Smooth muscle cell (in vitro differentiated cells): ENCODE data around the gene SSTR5. TPM values are rescaled to one million over a fixed set of nuclear protein-coding genes. Genes with fewer than 3 reads are reported as not detected.

Source experiments
- DNase-seq: peaks from one replicate; lab custom pipeline; 2025; ENCODE audit not compliant: unreplicated experiment; lab: John Stamatoyannopoulos, UW
- H2AFZ ChIP-seq: fragments of 200-600 bp; sonication (generic); 2 replicates; pipeline ENCODE4 v1.6.0; 2016; ENCODE audit warnings: antibody characterized with exemption, low read depth, mild to moderate bottlenecking
- H3F3A ChIP-seq: fragments of 200-600 bp; sonication (generic); 2 replicates; pipeline ENCODE4 v1.6.0; 2017; ENCODE audit warnings: antibody characterized with exemption, low read depth
- H3K27ac ChIP-seq: fragments of 200-600 bp; sonication (generic); 2 replicates; pipeline ENCODE4 v1.5.1; 2016; ENCODE audit warnings: low read depth, mild to moderate bottlenecking
- H3K27me3 ChIP-seq: fragments of 200-600 bp; sonication (generic); 2 replicates; pipeline ENCODE4 v1.6.1; 2016; ENCODE audit warnings: low read depth, mild to moderate bottlenecking
- H3K36me3 ChIP-seq: fragments of 200-600 bp; sonication (generic); 2 replicates; pipeline ENCODE4 v1.5.1; 2016; ENCODE audit warnings: low read depth
- H3K4me1 ChIP-seq: fragments of 200-600 bp; sonication (generic); 2 replicates; pipeline ENCODE4 v1.5.1; 2016; ENCODE audit warnings: low read depth
- H3K4me2 ChIP-seq: fragments of 200-600 bp; sonication (generic); 2 replicates; pipeline ENCODE4 v1.6.0; 2016; ENCODE audit warnings: mild to moderate bottlenecking
- H3K4me3 ChIP-seq: fragments of 200-600 bp; sonication (generic); 2 replicates; pipeline ENCODE4 v1.5.1; 2016; ENCODE audit warnings: mild to moderate bottlenecking
- H3K79me2 ChIP-seq: fragments of 200-600 bp; sonication (generic); 2 replicates; pipeline ENCODE4 v1.6.0; 2016; ENCODE audit warnings: low read depth, mild to moderate bottlenecking
- H3K9ac ChIP-seq: fragments of 200-600 bp; sonication (generic); 2 replicates; pipeline ENCODE4 v1.6.0; 2016; ENCODE audit warnings: low read depth
- H3K9me3 ChIP-seq: fragments of 200-600 bp; sonication (generic); replicated peaks from 2 replicates; pipeline ENCODE4 v1.5.1; 2016; ENCODE audit warnings: low read depth
- H4K20me1 ChIP-seq: fragments of 200-600 bp; sonication (generic); 2 replicates; pipeline ENCODE4 v1.6.0; 2016; ENCODE audit warnings: low read depth
- WGBS: methylation state at CpG from one replicate; pipeline ENCODE4 v1.1.7; 2016; ENCODE audit warnings: low lambda C conversion rate; 5-methylcytosine and 5-hydroxymethylcytosine counted together
- polyA plus RNA-seq: library from polyadenylated mRNA; unstranded; fragments of >200 nt; fragmentation: Nextera tagmentation; extraction: Ambion mirVana; gene quantifications from 2 replicates; pipeline ENCODE4 v1.2.1, GENCODE V29; 2016
- total RNA-seq: library from RNA; depleted of rRNA; stranded (reverse); fragments of >200 nt; gene quantifications from 2 replicates; pipeline ENCODE4 v1.2.3, GENCODE V29; 2014
- TF ChIP-seq, protein P1 (sequence below): fragments of 200-600 bp; sonication (generic); IDR thresholded peaks from 2 replicates; pipeline ENCODE4 v1.5.1; 2017; ENCODE audit warnings: borderline replicate concordance, mild to moderate bottlenecking, antibody characterized with exemption; ENCODE audit not compliant: insufficient read depth, poor library complexity, severe bottlenecking

Gene SSTR5
- total and polyA plus RNA-seq, 2 experiments from 2014 or later: not detected

DNA sequence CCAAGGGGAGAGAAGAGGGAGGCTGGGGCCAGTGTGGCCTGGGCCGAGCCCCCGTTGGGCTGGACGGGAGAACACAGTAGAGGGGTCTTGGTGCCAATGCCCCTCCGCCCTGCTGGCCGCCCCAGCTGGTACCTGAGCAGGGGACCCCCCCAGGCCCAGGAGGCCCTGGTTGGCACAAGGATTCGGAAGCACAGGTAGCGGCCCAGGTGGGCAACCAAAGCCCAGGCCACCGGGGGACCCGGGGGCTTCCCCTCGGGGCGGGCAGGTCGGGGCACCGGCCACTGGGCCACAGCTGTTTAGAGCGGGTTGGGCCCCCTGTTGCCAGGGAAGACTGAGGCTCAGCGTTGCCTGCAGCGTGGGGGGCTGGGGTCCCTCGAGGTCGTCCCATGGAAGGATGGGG, 51.7 kb downstream of the SSTR5 start:
- no peaks in the 10 kb centered on the region for H3K36me3 ChIP-seq
- no peak overlapping the region for H3K9ac ChIP-seq
- no peaks in the 10 kb centered on the region for H4K20me1 ChIP-seq
- 95% methylated on average over 16 of the region's 18 CpGs for WGBS
- H3F3A ChIP-seq: no peaks in the 10 kb centered on the region
- H3K27ac ChIP-seq: no peak overlapping the region
- no peak overlapping the region for H3K4me2 ChIP-seq
- DNase-seq: no peak
- H3K27me3 ChIP-seq: no peaks in the 10 kb centered on the region
- H3K79me2 ChIP-seq: no peaks in the 10 kb centered on the region
- TF ChIP-seq, protein P1, sequence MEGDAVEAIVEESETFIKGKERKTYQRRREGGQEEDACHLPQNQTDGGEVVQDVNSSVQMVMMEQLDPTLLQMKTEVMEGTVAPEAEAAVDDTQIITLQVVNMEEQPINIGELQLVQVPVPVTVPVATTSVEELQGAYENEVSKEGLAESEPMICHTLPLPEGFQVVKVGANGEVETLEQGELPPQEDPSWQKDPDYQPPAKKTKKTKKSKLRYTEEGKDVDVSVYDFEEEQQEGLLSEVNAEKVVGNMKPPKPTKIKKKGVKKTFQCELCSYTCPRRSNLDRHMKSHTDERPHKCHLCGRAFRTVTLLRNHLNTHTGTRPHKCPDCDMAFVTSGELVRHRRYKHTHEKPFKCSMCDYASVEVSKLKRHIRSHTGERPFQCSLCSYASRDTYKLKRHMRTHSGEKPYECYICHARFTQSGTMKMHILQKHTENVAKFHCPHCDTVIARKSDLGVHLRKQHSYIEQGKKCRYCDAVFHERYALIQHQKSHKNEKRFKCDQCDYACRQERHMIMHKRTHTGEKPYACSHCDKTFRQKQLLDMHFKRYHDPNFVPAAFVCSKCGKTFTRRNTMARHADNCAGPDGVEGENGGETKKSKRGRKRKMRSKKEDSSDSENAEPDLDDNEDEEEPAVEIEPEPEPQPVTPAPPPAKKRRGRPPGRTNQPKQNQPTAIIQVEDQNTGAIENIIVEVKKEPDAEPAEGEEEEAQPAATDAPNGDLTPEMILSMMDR: no peak
- H3K9me3 ChIP-seq: no peaks in the 10 kb centered on the region
- no peak overlapping the region for H3K4me3 ChIP-seq
- no peak overlapping the region for H2AFZ ChIP-seq
- no peaks in the 10 kb centered on the region for H3K4me1 ChIP-seq

DNA sequence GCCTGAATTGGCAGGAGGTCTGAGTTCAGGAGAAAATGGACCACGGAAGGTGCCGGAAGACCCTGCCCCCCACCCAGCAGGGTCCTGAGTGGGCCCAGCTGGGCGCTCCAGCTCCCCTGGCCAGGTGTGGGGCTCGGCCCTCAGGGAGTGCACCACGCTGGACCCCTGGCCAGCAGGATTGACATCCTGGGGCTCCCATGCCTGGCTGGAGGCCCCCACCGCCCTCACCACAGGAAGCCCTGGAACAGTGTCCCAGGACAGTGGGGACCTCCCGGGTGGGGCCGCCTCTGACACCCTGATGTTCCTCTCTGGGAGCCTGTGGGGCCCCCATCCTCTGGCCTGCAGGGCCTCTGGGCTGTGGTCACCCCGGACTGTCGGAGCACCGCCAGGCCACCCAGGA, 52.2 kb downstream of the SSTR5 start:
- Histone ChIP-seq H3K27me3 (no peaks in the 10 kb centered on the region), H4K20me1 (no peaks in the 10 kb centered on the region), H3K9me3 (no peaks in the 10 kb centered on the region), H3K4me1 (no peaks in the 10 kb centered on the region), H2AFZ (no peak overlapping the region), H3K4me2 (no peak overlapping the region), H3K36me3 (no peaks in the 10 kb centered on the region), H3K27ac (no peak overlapping the region), H3K4me3 (no peak overlapping the region), H3F3A (no peaks in the 10 kb centered on the region), H3K9ac (no peak overlapping the region), H3K79me2 (no peaks in the 10 kb centered on the region)
- TF ChIP-seq, protein P1: no peak
- 92% methylated on average over 11 of the region's 11 CpGs for WGBS
- DNase-seq: no peak

DNA sequence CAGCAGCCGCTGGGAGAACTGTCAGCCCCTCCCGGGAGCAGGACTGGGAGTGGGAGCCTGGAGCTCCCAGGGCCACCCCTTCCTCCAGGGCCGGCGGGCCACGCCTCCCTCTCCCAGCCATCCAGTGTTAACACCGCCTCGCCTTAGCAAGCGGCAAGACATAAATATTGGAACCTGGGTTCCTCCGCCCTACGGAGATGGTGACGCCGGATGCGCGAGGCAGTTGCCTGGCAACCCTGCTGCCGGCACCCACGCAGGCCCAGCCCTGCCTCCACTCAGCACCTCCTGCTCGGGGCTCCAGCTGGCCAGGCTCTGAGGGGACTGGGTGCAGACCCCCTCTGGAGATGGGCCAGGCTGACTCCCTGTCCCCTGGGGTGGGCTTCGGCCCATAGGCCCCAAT, 52.9 kb downstream of the SSTR5 start:
- Histone ChIP-seq H3F3A (no peaks in the 10 kb centered on the region), H3K4me3 (no peak overlapping the region), H4K20me1 (no peaks in the 10 kb centered on the region), H3K27ac (no peak overlapping the region), H3K4me1 (no peaks in the 10 kb centered on the region), H3K36me3 (no peaks in the 10 kb centered on the region), H3K79me2 (no peaks in the 10 kb centered on the region), H3K9ac (no peak overlapping the region), H3K4me2 (no peak overlapping the region), H2AFZ (no peak overlapping the region), H3K9me3 (no peaks in the 10 kb centered on the region), H3K27me3 (no peaks in the 10 kb centered on the region)
- no peak for DNase-seq
- 84% methylated on average over 18 of the region's 18 CpGs for WGBS
- TF ChIP-seq, protein P1: no peak

DNA sequence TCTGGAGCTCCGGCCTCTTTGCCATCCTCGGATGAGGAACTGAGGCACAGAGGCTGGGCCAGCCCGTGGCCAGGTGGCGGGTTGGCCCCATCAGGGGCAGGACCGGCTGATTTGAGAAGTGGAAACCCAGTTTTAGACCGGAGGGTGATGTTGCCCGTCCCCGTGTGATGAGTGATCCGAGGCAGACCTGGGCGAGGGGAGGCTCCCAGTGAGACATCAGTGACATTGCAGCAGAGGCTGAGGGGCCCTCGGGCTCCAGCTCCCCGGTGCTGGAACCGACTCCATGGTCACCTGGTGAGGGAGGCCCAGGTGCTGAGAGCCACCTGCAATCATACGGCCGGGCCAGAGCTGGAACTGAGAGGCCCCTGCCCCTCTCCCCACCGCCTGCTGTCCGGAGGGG, 53.5 kb downstream of the SSTR5 start:
- Histone ChIP-seq H3K79me2 (no peaks in the 10 kb centered on the region), H3K4me1 (no peaks in the 10 kb centered on the region), H3K27me3 (no peaks in the 10 kb centered on the region), H3K36me3 (no peaks in the 10 kb centered on the region), H3K4me3 (no peak overlapping the region), H4K20me1 (no peaks in the 10 kb centered on the region), H3K9me3 (no peaks in the 10 kb centered on the region), H3F3A (no peaks in the 10 kb centered on the region), H3K4me2 (no peak overlapping the region), H3K27ac (no peak overlapping the region), H3K9ac (no peak overlapping the region), H2AFZ (no peak overlapping the region)
- 90% methylated on average over 17 of the region's 17 CpGs for WGBS
- TF ChIP-seq, protein P1: no peak
- DNase-seq: no peak
